ENCODE data around the gene SLC9A5.

DNA sequence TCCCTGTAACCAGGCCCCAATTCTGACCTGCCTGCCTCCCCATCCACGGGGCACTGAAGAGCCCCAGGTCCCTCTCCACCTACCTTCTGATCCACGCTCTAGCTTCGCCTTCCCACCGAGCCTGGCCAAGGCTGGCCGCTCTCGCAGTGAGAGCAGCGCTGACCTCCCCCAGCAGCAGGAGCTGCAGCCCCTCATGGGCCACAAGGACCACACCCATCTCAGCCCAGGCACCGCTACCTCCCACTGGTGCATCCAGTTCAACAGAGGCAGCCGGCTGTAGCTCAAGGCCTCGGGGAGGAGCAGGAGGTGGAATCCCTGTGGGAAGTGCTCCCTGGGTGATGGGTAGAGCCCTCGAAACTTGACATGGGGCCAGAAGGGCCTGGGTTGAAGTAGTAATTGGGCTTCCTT, 22.2 kb downstream of the SLC9A5 start:
- TF ChIP-seq EZH2 (IDR thresholded peaks at IDR 0.05; ENCODE audit: borderline replicate concordance, low read length) = no peak
- TF ChIP-seq, protein P1, sequence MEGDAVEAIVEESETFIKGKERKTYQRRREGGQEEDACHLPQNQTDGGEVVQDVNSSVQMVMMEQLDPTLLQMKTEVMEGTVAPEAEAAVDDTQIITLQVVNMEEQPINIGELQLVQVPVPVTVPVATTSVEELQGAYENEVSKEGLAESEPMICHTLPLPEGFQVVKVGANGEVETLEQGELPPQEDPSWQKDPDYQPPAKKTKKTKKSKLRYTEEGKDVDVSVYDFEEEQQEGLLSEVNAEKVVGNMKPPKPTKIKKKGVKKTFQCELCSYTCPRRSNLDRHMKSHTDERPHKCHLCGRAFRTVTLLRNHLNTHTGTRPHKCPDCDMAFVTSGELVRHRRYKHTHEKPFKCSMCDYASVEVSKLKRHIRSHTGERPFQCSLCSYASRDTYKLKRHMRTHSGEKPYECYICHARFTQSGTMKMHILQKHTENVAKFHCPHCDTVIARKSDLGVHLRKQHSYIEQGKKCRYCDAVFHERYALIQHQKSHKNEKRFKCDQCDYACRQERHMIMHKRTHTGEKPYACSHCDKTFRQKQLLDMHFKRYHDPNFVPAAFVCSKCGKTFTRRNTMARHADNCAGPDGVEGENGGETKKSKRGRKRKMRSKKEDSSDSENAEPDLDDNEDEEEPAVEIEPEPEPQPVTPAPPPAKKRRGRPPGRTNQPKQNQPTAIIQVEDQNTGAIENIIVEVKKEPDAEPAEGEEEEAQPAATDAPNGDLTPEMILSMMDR (IDR thresholded peaks at IDR 0.05; ENCODE audit: low read length) = no peak
